Epithelial cell of proximal tubule (primary cell): Measurements from ENCODE around the gene SCN4A. TPM values are rescaled to one million over a fixed set of nuclear protein-coding genes. Genes with fewer than 3 reads are reported as not detected.
"Not testable (repeated sequence)": the region's sequence is repeated elsewhere in the genome, so short reads cannot be mapped to it uniquely, and the experiment has no call there.

Source experiments
- DNase-seq: peaks from one replicate; pipeline ENCODE4 v3.0.0-alpha.2; 2011; ENCODE audit warnings: low read depth
- H3K4me3 ChIP-seq: 2 replicates; pipeline ENCODE4 v1.5.1; 2011; ENCODE audit warnings: low read depth, mild to moderate bottlenecking, low read length
- CTCF ChIP-seq: conservative IDR thresholded peaks from 2 replicates; pipeline ENCODE4 v1.5.1; 2012; ENCODE audit warnings: low read depth, mild to moderate bottlenecking, low read length
- total RNA-seq: library from RNA; depleted of rRNA; stranded (reverse); fragments of >200 nt; gene quantifications from 2 replicates; pipeline ENCODE4 v1.2.3, GENCODE V29; 2015

SCN4A gene
- total RNA-seq, 1 donor from 2014 or later: not detected

GRCh38 chr17:64009571-64010402 lies 37.1 kb upstream of the SCN4A start:
- no peak for DNase-seq
- TF ChIP-seq CTCF: no peak
- no peak overlapping the region for H3K4me3 ChIP-seq

DNA sequence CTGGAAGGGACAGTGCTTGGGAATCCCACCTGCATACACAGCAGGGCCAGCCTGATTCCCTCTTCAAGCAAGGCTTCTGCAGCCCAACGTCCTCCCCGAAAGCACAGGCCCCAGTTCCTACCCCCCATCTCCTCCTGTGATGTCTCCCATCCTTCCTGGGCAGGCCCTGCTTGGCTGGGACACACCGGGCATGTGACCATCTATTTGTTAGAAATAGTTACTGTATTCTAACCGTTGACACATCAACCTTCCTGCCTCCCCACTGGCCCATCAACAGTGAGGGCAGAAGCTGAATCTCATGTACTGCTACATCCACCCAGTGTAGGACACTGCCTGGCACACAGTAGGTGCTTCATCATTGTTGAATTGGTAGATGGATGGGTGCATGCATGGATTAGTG lies 36.1 kb upstream of the SCN4A start:
- TF ChIP-seq CTCF: no peak
- H3K4me3 ChIP-seq: no peak overlapping the region
- no peak for DNase-seq

DNA sequence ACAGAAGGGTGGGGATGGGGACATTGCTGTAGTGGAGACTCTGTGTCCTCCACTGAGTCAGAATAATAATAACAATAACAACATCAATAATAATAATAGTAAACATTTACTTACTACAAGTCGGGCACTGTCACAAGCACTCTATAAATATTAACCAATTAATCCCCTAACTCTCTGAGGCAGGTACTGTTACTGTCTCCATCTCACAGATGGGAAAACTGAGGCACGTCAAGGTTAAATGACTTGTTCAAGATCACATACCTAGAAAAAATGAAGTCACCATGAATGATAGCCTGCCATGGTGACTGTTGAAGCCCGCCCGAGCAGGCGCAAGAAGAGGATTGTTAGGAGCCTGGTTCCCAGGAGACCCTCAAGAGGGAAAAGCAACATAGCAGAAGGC lies 35.6 kb upstream of the SCN4A start:
- no peak for DNase-seq
- TF ChIP-seq CTCF: no peak

GRCh38 chr17:64007838-64008282 lies 35.1 kb upstream of the SCN4A start:
- H3K4me3 ChIP-seq: no peak overlapping the region
- TF ChIP-seq CTCF: no peak

More for the DNA sequence above, 35.6 kb upstream of the SCN4A start:
- H3K4me3 ChIP-seq: no peak overlapping the region

DNA sequence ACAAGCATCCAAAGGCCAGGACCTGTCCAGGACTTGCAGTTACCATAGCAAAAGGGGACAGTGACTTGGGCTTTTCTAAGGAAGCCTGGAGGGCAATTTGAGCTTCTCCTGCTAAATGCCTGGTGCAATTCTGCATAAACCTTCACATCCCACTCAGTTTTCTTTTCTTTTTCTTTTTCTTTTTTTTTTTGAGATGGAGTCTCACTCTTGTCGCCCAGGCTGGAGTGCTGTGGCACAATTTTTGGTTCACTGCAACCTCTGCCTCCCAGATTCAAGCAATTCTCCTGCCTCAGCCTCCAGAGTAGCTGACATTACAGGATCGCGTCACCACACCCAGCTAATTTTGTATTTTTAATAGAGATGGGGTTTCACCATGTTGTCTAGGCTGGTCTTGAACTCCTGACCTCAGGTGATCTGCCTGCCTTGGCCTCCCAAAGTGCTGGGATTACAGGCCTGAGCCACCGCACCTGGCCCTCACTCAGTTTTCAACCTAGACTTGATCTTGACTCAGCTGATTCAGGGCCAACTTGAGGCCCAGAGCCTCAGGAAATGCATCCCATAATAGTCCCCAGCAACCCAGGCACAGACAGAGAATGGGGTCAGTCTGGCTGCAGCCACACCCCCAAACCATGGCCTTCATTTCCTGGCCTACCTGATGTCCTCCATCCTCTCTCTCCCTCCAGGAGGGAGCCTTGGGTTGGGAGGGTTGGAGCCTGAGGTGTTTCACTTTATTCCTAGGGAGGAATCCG lies 34.5 kb upstream of the SCN4A start:
- DNase-seq, H3K4me3 ChIP-seq: not testable (repeated sequence)

More at GRCh38 chr17:64007838-64008282, 35.1 kb upstream of the SCN4A start:
- DNase-seq: no peak

- no peak for DNase-seq
- no peak overlapping the region for H3K4me3 ChIP-seq
- TF ChIP-seq CTCF: no peak
These were observed 33.8 kb upstream of the SCN4A start for GRCh38 chr17:64006361-64007088.

DNA sequence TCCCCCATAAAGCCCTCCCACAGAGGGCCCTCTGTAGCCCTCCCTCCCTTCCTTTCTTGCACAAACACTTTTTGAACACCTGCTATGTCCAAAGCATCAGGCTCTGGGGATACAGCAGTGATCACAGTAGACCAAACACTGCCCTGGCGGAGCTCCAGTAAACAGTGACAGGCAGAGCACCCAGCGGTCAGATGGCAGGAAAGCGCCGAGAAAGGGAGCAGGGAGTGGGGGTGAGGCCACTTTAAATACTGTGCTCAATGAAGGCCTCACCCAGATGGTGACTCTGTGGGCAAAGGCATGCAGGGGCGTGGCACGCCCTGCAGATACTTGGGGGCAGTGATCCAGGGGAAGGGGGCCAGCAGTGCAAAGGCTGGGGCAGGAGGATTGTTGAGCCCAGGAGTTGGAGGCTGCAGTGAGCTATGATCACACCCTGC lies 33.0 kb upstream of the SCN4A start:
- DNase-seq: no peak

More for the DNA sequence above, 33.0 kb upstream of the SCN4A start:
- no peak overlapping the region for H3K4me3 ChIP-seq
- TF ChIP-seq CTCF: no peak
